HepG2 (cell line): ENCODE results near the gene ZNF48. TPM values are rescaled to one million over a fixed set of nuclear protein-coding genes. Genes with fewer than 3 reads are reported as not detected.

Experiments used
- ATAC-seq: fragments of 200-7000 bp; cut with Tn5 transposase; 3 replicates; pipeline ENCODE4 v1.9.1; 2020; ENCODE audit warnings: mild to moderate bottlenecking, moderate library complexity
- BruUV-seq: library from RNA; stranded (reverse); fragments of 400-500 nt; replicated peaks from 2 replicates; lab custom pipeline; 2021; lab: Mats Ljungman, UMichigan
- CTCF ChIA-PET: fragments of 300-600 bp; formaldehyde crosslinking; extraction: SDS; loops from one replicate; lab custom pipeline; 2021; ENCODE audit warnings: low total read pairs, inconsistent platforms, low intra/inter-chr PET ratio; lab: Yijun Ruan, JAX
- POLR2A ChIA-PET: fragments of 350-600 bp; sonication (Branson Sonifier 250); formaldehyde crosslinking; loops from one replicate; lab custom pipeline; 2020; ENCODE audit warnings: antibody characterized with exemption, inconsistent platforms; lab: Yijun Ruan, JAX
- DNase-seq: peaks from one replicate; pipeline ENCODE4 v3.0.0-alpha.2; 2015; ENCODE audit warnings: low spot score
- FAIRE-seq: peaks from 3 replicates; lab custom pipeline; 2011; peaks lifted over from hg19 to GRCh38; lab: Jason Lieb, UNC
- H2AFZ ChIP-seq: one replicate; pipeline ENCODE4 v1.6.1; 2011; ENCODE audit warnings: low read length, inconsistent platforms
- H3K27ac ChIP-seq: fragments of 300-600 bp; 3 replicates; pipeline ENCODE4 v1.8.0; 2011; ENCODE audit warnings: mixed run types, mild to moderate bottlenecking, mixed read lengths, low read length, inconsistent platforms; ENCODE audit not compliant: insufficient read depth; ENCODE audit errors: extremely low read length
- H3K27me3 ChIP-seq, 2 experiments: fragments of 200-600 bp in 1 of 2; 2 replicates in 1 of 2; 3 replicates in 1 of 2; pipeline versions ENCODE4 v1.6.0 to v1.8.0; 2011; ENCODE audit warnings: low read length in 2 of 2, mild to moderate bottlenecking in 2 of 2, moderate library complexity in 2 of 2, inconsistent platforms in 1 of 2; ENCODE audit not compliant: insufficient read depth in 2 of 2, control insufficient read depth in 1 of 2
- H3K36me3 ChIP-seq, 2 experiments: fragments of 200-600 bp in 1 of 2; replicated peaks in 1 of 2; 2 replicates in 1 of 2; 3 replicates in 1 of 2; pipeline versions ENCODE4 v1.5.1 to v1.8.0; 2011; ENCODE audit warnings: low read length in 2 of 2, inconsistent platforms in 1 of 2; ENCODE audit not compliant: insufficient read depth in 2 of 2, control insufficient read depth in 1 of 2
- H3K4me1 ChIP-seq: 2 replicates; pipeline ENCODE4 v1.5.1; 2012; ENCODE audit warnings: low read length, inconsistent platforms; ENCODE audit not compliant: insufficient read depth
- H3K4me2 ChIP-seq: 2 replicates; pipeline ENCODE4 v1.6.0; 2011; ENCODE audit warnings: low read depth, low read length, inconsistent platforms
- H3K4me3 ChIP-seq, 3 experiments: fragments of 200-600 bp in 1 of 3; sonication (generic), shearing (Covaris generic) in 1 of 3; replicated peaks in 1 of 3; 2 replicates each; pipeline ENCODE4 v1.5.1; 2011 to 2016; ENCODE audit warnings: low read length in 3 of 3, inconsistent platforms in 2 of 3, low read depth in 2 of 3, mild to moderate bottlenecking in 2 of 3, control low read depth in 1 of 3, mixed read lengths in 1 of 3; ENCODE audit not compliant: insufficient read depth in 1 of 3
- H3K79me2 ChIP-seq: one replicate; pipeline ENCODE4 v1.6.1; 2011; ENCODE audit warnings: low read length, inconsistent platforms; ENCODE audit not compliant: insufficient read depth
- H3K9ac ChIP-seq: 2 replicates; pipeline ENCODE4 v1.6.0; 2011; ENCODE audit warnings: mild to moderate bottlenecking, low read depth, low read length, inconsistent platforms; ENCODE audit not compliant: insufficient read depth
- H3K9me3 ChIP-seq: 2 replicates; pipeline ENCODE4 v1.5.1; 2012; ENCODE audit warnings: mild to moderate bottlenecking, low read length
- H4K20me1 ChIP-seq: 2 replicates; pipeline ENCODE4 v1.6.0; 2011; ENCODE audit warnings: inconsistent platforms, mild to moderate bottlenecking, low read length, moderate library complexity; ENCODE audit not compliant: insufficient read depth
- ARID4A ChIP-seq: sonication (generic); formaldehyde crosslinking; IDR thresholded peaks from 2 replicates; pipeline ENCODE4 v1.5.0; 2020; ENCODE audit warnings: mild to moderate bottlenecking, missing genetic modification reagents, borderline replicate concordance
- CAMTA2 ChIP-seq: sonication (generic); formaldehyde crosslinking; IDR thresholded peaks from 2 replicates; pipeline ENCODE4 v1.4.0; 2020; ENCODE audit warnings: mild to moderate bottlenecking, missing genetic modification reagents, borderline replicate concordance
- HMG20A ChIP-seq: IDR thresholded peaks from 2 replicates; pipeline ENCODE4 v1.6.1; 2016; ENCODE audit warnings: borderline replicate concordance
- HOXA7 ChIP-seq: sonication (generic); formaldehyde crosslinking; IDR thresholded peaks from 2 replicates; pipeline ENCODE4 v1.8.1; 2022; ENCODE audit warnings: mild to moderate bottlenecking, missing genetic modification reagents, moderate library complexity
- MATR3 ChIP-seq: sonication (generic); formaldehyde crosslinking; IDR thresholded peaks from 2 replicates; pipeline ENCODE4 v1.4.0; 2020; ENCODE audit warnings: missing genetic modification reagents
- REPIN1 ChIP-seq: sonication (generic); formaldehyde crosslinking; IDR thresholded peaks from 2 replicates; pipeline ENCODE4 v1.8.0; 2022; ENCODE audit warnings: missing genetic modification reagents, low read depth, mild to moderate bottlenecking, borderline replicate concordance
- TSC22D2 ChIP-seq: sonication (generic); formaldehyde crosslinking; IDR thresholded peaks from 2 replicates; pipeline ENCODE4 v1.5.1; 2020; ENCODE audit warnings: missing genetic modification reagents, mild to moderate bottlenecking, borderline replicate concordance
- ZBTB43 ChIP-seq: sonication (generic); formaldehyde crosslinking; conservative IDR thresholded peaks from 2 replicates; pipeline ENCODE4 v1.4.0; 2020; ENCODE audit warnings: missing genetic modification reagents
- ZFYVE20 ChIP-seq: sonication (generic); formaldehyde crosslinking; IDR thresholded peaks from 2 replicates; pipeline ENCODE4 v1.8.0; 2023; ENCODE audit warnings: low read depth, mild to moderate bottlenecking, moderate library complexity, missing genetic modification reagents, borderline replicate concordance
- ZNF468 ChIP-seq: sonication (generic); formaldehyde crosslinking; IDR thresholded peaks from 2 replicates; pipeline ENCODE4 v1.8.0; 2022; ENCODE audit warnings: mild to moderate bottlenecking, moderate library complexity, missing genetic modification reagents
- ZNF577 ChIP-seq: sonication (generic); formaldehyde crosslinking; IDR thresholded peaks from 2 replicates; pipeline ENCODE4 v1.4.0; 2020; ENCODE audit warnings: mild to moderate bottlenecking, low read depth, missing genetic modification reagents, borderline replicate concordance
- ZNF672 ChIP-seq: sonication (generic); formaldehyde crosslinking; IDR thresholded peaks from 2 replicates; pipeline ENCODE4 v1.8.1; 2022; ENCODE audit warnings: missing genetic modification reagents
- ZNF772 ChIP-seq: sonication (generic); formaldehyde crosslinking; IDR thresholded peaks from 2 replicates; pipeline ENCODE4 v1.5.0; 2020; ENCODE audit warnings: mild to moderate bottlenecking, missing genetic modification reagents
- ZNF83 ChIP-seq: sonication (generic); formaldehyde crosslinking; IDR thresholded peaks from 2 replicates; pipeline ENCODE4 v1.4.0; 2020; ENCODE audit warnings: missing genetic modification reagents, mild to moderate bottlenecking, borderline replicate concordance
- WGBS: methylation state at CpG from one replicate; pipeline ENCODE4 v1.1.6; 2017; ENCODE audit warnings: low lambda C conversion rate; 5-methylcytosine and 5-hydroxymethylcytosine counted together
- in situ Hi-C: cut with HindIII; loops from 2 replicates; pipeline ENCODE4 v1.10.0; 2017; ENCODE audit warnings: low pct_unique_long_range_greater_than_20kb; ENCODE audit not compliant: extremely low pct_ligation_motif_present
- intact Hi-C: fragments of 100-400 bp; cut with micrococcal nuclease; formaldehyde crosslinking; loops from one replicate; pipeline ENCODE4 v1.10.0; 2022; ENCODE audit not compliant: unreplicated experiment
- polyA plus RNA-seq, 8 experiments: library from polyadenylated mRNA; depleted of rRNA in 3 of 8; stranded (reverse) in 7 of 8; unstranded in 1 of 8; fragments of >200 nt; fragmentation: Illumina TruSeq in 4 of 8; extraction: Trizol in 4 of 8; gene quantifications; 2 replicates each; pipeline versions ENCODE4 v1.2.1 to v1.2.3, GENCODE V29; 2011 to 2016; ENCODE audit warnings: low read depth in 4 of 8, missing spikeins in 1 of 8, mixed read lengths in 1 of 8; ENCODE audit not compliant: insufficient read depth in 1 of 8
- total RNA-seq, 5 experiments: library from RNA; depleted of rRNA; stranded (reverse); fragments of >200 nt; fragmentation: Illumina TruSeq; extraction: Trizol; gene quantifications; 2 replicates each; pipeline ENCODE4 v1.2.3, GENCODE V29; 2016; ENCODE audit warnings: low read depth in 1 of 5
- TF ChIP-seq, protein P1 (sequence below): IDR thresholded peaks from 2 replicates; pipeline ENCODE4 v1.6.1; 2016; ENCODE audit warnings: low read depth, borderline replicate concordance

ZNF48 gene
- total and polyA plus RNA-seq, 2 of the 13 experiments (the other 11 are each of a cell fraction or from before 2014, with no cell fraction given): 9.9 to 12.3 TPM

- ChIA-PET POLR2A (interaction anchor here (1.3 kb wide), 1 partner anchor 60 kb away, joined by 3 read pairs; no protein-coding TSS in a partner anchor), CTCF (no interaction called here)
- H3K79me2 ChIP-seq: peaks cover 11% of the 10 kb centered on the region
- H3K4me2 ChIP-seq: no peak overlapping the region
- intact Hi-C loops (no loop called here), in situ Hi-C loops (loop anchor here (10.0 to 25.0 kb wide), 2 partner anchors 265 to 762 kb away; partner anchors contain the start of gene ZNF689)
- peaks cover 31% of the 10 kb centered on the region for H3K4me1 ChIP-seq
- no peak for FAIRE-seq
- H3K9me3 ChIP-seq: no peaks in the 10 kb centered on the region
- no peak overlapping the region for H2AFZ ChIP-seq
- no peak overlapping the region for H3K27ac ChIP-seq
- H3K36me3 ChIP-seq: peaks cover 8 to 41% of the 10 kb centered on the region in 2 experiments
- DNase-seq: no peak
- WGBS: 100% methylated on average over 3 of the region's 3 CpGs
- H3K27me3 ChIP-seq: no peaks in the 10 kb centered on the region; a peak in 2 of 5 replicates
- no TSS peak for BruUV-seq
- H4K20me1 ChIP-seq: no peaks in the 10 kb centered on the region
- TF ChIP-seq ZNF83 (CRISPR knock-in tag) (no peak), HMG20A (no peak), HOXA7 (CRISPR knock-in tag) (no peak), ZFYVE20 (CRISPR knock-in tag) (no peak), ZNF772 (no peak), ZNF468 (CRISPR knock-in tag) (no peak), CAMTA2 (CRISPR knock-in tag) (no peak), REPIN1 (CRISPR knock-in tag) (no peak), ZBTB43 (no peak), ARID4A (CRISPR knock-in tag) (no peak), MATR3 (no peak), ZNF577 (CRISPR knock-in tag) (no peak), ZNF672 (CRISPR knock-in tag) (no peak), TSC22D2 (CRISPR knock-in tag) (no peak)
- TF ChIP-seq, protein P1, sequence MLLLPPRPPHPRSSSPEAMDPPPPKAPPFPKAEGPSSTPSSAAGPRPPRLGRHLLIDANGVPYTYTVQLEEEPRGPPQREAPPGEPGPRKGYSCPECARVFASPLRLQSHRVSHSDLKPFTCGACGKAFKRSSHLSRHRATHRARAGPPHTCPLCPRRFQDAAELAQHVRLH (CRISPR knock-in tag): no peak
- ATAC-seq: no peak
- no peak overlapping the region for H3K9ac ChIP-seq
- H3K4me3 ChIP-seq: no peak overlapping the region
These were observed 45.5 kb upstream of the ZNF48 start for GRCh38 chr16:30349675-30350074.
